HPDE6-E6E7 (cell line): Measurements from ENCODE around the gene OASL.

Experiments
- DNase-seq: peaks from one replicate; pipeline ENCODE4 v3.0.0; 2011; ENCODE audit warnings: missing footprints; ENCODE audit errors: extremely low spot score

OASL gene

DNA sequence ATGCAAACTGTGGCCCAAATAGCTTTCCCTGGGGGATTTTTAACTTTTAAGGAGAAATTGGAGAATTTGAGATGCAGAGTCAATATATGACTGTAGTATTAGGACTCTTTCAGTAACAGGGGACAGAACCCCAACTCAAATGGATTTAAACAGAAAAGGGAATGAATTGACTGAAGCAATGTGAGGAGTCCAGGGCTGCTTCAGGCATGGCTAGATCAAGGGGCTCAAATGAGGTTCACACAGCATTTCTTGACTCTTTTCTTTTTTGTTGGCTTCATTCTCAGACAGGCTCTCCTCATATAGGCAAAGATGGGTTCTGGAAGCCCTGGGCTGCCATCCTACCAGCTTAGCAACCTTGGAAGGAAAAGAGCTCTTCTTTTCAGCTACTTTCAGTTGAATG is 47.1 kb downstream of the OASL start:
- no peak for DNase-seq

DNA sequence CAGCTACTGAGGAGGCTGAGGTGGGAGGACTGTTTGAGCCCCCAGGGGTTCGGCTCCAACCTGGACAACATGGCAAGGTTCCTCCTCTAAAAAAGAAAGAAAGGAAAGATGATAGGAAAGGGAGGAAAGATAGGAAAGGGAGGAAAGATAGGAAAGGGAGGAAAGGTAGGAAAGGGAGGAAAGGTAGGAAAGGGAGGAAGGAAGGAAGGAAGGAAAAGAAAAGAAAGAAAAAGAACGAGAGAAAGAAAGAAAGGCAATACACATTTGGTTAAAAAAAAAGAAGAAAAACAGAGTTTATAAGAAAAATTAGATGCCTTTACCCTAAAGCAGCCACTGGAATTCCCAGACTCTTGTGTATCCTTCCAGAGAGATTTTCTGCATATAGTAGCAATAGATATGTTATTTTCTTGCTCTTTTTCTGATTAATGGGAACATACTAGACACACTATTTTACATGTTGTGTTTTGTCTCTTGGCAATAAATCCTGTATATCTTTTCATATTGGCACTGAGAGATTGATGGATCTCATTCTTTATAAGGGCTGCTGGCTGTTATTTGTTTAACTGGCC is 48.5 kb downstream of the OASL start:
- no peak for DNase-seq

DNA sequence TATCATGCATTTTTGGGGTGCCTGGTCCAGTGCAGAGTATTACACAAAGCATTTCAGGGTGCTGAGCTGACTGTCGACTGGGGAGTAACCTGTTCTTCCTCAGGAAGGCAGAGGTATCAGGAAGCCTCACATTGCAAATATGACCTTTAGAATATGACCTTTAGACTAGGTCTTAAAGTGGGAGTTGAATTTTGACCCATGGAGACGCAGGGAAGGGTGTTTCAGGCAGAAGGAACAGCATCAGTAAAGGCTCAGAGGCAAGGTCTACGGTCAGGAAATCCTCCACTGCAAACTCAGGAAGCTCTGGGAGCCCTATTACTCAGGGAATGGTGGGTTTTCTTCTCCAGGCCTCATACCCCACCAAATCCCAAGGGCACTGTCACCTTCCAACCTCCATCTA is 49.4 kb downstream of the OASL start:
- no peak for DNase-seq

GRCh38 chr12:120988658-120989057 is 50.4 kb downstream of the OASL start:
- no peak for DNase-seq

- DNase-seq: no peak
Observed at GRCh38 chr12:120988234-120988633, 50.8 kb downstream of the OASL start.

- DNase-seq: no peak
Observed at GRCh38 chr12:120984351-120984898, 54.6 kb downstream of the OASL start.

DNA sequence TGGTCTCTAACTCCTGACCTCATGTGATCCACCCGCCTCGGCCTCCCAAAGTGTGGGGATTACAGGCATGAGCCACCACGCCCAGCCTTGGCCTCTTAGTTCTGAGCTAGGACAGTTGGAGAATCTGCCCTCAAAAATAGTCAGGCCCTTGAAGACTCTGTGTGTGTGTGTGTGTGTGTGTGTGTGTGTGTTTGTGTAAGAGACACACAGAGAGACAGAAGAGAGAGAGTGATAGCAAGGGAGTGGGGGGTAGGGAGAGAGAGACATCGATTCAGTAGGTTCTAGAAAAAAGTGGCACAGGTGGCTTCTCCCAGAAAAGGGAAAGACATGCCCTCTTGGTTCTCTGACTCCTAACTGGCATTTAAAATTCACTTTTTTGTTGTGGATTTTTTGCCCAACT is 55.3 kb downstream of the OASL start:
- no peak for DNase-seq

DNA sequence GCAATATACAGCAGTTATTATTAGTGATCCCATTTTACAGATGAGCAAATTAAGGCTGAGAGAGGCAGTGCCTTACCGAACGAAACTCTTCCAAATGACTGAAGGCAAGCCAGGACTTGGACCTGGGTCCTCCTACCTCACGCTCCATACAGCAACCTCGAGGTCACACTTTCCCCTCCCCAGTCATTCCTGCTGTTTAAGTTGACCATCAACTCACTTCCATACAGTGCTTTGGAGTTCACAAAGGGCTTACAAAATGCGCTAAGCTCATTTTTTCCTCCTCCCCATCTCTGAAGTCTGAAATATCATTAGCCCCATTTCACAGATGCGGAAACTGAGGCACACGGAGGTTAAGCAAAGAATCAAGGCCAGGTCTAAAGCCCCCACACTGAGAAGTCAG is 56.4 kb downstream of the OASL start:
- no peak for DNase-seq

GRCh38 chr12:120981407-120981941 is 57.6 kb downstream of the OASL start:
- DNase-seq: no peak

- no peak for DNase-seq
Observed at GRCh38 chr12:120980800-120981368, 58.2 kb downstream of the OASL start.

- no peak for DNase-seq
Observed at GRCh38 chr12:120979862-120980696, 59.0 kb downstream of the OASL start.

GRCh38 chr12:120979220-120979861 is 59.7 kb downstream of the OASL start:
- DNase-seq: no peak

- DNase-seq: no peak
Observed at GRCh38 chr12:120978296-120979219, 60.5 kb downstream of the OASL start, which contains the start of gene HNF1A. HNF1A (plus strand) TSS chr12:120978543; CDS start chr12:120978769, 226 bp downstream.

DNA sequence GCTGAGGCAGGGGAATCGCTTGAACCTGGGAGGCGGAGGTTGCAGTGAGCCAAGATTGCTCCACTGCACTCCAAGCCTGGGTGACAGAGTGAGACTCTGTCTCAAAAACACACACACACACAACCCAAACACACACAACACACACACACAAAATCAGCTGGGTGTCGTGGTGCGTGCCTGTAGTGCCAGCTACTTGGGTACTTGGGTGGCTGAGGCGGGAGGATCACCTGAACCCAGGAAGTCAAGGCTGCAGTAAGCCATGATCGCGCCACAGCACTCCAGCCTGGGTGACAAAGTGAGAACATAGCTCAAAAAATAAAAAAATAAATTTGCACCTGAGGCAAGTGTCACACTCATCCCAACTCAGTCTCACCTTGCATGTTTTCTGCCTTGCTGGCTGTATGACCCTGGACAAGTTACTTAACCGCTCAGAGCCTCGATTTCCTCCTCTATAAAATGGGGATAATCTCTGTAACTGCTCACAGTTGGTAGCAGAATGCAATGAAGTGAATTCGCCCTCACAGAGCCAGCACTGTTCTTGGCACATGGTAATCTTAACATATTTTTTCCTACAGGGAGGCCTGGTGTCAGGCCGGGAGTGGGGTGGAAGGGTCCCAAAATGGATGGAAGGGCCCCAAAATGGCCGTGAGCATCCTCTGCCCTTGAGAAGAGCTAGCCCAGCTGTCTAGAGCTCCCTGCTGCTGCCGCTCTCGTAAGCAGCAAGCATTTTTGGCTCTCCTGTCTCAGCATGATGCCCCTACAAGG is 61.3 kb downstream of the OASL start:
- no peak for DNase-seq

DNA sequence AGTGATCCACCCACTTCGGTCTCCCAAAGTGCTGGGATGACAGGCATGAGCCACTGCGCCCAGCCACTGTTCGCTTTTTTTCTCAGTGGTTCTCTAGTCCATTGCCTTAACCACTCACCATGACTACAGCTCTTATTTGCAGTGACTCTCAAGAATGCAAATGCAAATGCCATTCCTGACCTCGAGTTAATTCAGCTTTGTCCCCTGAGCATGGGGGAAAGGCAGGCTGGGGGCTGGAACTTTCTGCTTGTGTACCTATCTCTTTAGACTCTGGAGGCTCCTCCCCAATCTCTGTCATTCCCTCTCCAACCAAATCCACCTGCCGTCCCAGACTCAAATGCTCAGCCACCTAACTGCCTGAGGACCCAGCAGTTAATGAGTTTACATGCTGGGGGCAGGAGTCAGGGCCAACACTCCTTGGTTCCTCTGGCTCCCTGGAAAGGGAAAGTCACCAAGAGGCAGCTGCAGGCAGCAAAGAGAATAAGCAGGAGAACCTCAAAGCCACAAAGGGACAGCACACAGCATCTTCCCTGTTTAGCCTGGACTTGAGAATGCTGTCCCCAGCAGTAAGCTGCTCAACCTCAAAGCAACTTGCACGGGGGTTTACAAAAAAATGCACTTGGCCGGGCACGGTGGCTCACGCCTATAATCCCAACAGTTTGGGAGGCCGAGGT is 66.0 kb downstream of the OASL start:
- no peak for DNase-seq

DNA sequence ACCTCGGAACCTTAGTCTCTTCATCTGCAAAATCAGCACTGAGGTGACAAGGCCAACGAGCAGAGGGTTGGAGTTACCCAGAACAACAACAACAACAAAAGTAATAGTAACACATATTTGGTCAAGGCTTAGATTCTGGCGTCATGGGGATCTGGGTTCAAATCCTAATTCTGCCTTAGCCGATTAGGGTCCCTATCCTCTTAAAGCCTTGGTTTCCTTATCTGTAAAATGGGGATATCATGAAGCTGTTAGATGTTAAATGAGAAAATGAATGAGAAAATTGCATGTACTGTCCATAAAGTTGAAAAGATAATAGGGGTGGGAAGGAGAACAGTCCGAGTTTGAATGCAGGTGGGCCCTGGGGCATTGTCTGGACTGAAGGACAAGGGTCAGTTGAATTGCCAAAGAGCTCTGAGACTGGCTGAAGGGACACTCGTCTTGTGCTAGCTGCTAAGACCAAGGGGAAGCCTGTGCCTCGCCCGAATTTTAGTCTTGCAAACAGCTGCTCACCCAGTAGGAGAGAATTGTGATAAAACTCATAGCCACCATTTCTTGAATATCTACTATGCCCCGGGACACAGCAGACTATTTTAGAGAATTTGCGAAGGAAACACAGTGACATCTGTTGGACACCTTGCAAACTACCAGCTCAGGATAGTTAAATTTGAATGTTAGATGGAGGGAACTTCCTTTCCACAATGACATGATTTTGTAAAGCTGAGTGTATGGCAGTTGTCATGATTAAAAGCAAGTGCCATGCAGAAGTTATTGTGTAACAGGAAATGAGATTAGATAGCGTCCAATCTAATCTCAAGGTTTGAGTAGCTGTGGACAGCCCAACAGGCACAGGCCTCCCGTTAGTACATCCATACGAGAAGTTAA is 67.5 kb downstream of the OASL start:
- DNase-seq: peak; percentile 76

- no peak for DNase-seq
Observed at GRCh38 chr12:120970310-120970709, 68.7 kb downstream of the OASL start.
